Muscle layer of colon (tissue), 2 donors: ENCODE results near the gene ACADS.

ENCODE experiments used
- H3K27ac ChIP-seq: one replicate; pipeline ENCODE4 v1.7.0; 2013; ENCODE audit warnings: low read depth, mild to moderate bottlenecking, low read length, moderate library complexity
- H3K27me3 ChIP-seq, 2 donors: one replicate each; pipeline ENCODE4 v1.7.0; 2013; ENCODE audit warnings: low read length in 2 of 2, mild to moderate bottlenecking in 2 of 2; ENCODE audit not compliant: insufficient read depth in 2 of 2, control insufficient read depth in 1 of 2
- H3K36me3 ChIP-seq: one replicate; pipeline ENCODE4 v1.7.0; 2013; ENCODE audit warnings: mild to moderate bottlenecking, low read length; ENCODE audit not compliant: insufficient read depth
- H3K4me1 ChIP-seq: one replicate; pipeline ENCODE4 v1.7.0; 2013; ENCODE audit warnings: mild to moderate bottlenecking, low read length; ENCODE audit not compliant: insufficient read depth
- H3K4me3 ChIP-seq, 2 donors: one replicate each; pipeline ENCODE4 v1.7.0; 2013; ENCODE audit warnings: low read length in 2 of 2, low read depth in 1 of 2, mild to moderate bottlenecking in 1 of 2, moderate library complexity in 1 of 2
- H3K9ac ChIP-seq: one replicate; pipeline ENCODE4 v1.7.0; 2013; ENCODE audit warnings: low read length
- H3K9me3 ChIP-seq: one replicate; pipeline ENCODE4 v1.7.0; 2013; ENCODE audit warnings: mild to moderate bottlenecking, low read length
- donor health status: abdominal sarcoma.
- donor health status: Adenocarcinoma of cecum.

The ACADS gene

DNA sequence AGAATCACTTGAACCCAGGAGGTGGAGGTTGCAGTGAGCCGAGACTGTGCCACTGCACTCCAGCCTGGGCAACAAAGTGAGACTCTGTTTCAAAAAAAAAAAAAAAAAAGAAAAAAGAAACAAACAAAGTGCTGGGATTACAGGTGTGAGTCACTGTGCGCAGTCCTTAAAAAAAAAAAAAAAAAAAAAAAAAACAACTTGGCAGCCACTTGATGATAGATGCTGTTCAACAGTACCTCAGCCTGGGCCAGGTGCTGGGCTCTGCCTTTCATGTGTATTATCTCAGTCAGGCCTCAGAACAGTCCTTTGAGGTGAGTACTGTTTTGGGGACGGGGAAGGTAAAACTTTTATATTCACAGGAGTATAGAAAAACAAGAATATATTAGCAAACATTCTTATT lies 9.6 kb downstream of the ACADS start:
- no peaks in the 10 kb centered on the region for H3K9me3 ChIP-seq
- H3K4me3 ChIP-seq = no peak overlapping the region
- no peaks in the 10 kb centered on the region for H3K4me1 ChIP-seq
- no peaks in the 10 kb centered on the region for H3K27me3 ChIP-seq
- H3K9ac ChIP-seq = no peak overlapping the region
- no peak overlapping the region for H3K27ac ChIP-seq
- H3K36me3 ChIP-seq = peaks cover 12% of the 10 kb centered on the region

DNA sequence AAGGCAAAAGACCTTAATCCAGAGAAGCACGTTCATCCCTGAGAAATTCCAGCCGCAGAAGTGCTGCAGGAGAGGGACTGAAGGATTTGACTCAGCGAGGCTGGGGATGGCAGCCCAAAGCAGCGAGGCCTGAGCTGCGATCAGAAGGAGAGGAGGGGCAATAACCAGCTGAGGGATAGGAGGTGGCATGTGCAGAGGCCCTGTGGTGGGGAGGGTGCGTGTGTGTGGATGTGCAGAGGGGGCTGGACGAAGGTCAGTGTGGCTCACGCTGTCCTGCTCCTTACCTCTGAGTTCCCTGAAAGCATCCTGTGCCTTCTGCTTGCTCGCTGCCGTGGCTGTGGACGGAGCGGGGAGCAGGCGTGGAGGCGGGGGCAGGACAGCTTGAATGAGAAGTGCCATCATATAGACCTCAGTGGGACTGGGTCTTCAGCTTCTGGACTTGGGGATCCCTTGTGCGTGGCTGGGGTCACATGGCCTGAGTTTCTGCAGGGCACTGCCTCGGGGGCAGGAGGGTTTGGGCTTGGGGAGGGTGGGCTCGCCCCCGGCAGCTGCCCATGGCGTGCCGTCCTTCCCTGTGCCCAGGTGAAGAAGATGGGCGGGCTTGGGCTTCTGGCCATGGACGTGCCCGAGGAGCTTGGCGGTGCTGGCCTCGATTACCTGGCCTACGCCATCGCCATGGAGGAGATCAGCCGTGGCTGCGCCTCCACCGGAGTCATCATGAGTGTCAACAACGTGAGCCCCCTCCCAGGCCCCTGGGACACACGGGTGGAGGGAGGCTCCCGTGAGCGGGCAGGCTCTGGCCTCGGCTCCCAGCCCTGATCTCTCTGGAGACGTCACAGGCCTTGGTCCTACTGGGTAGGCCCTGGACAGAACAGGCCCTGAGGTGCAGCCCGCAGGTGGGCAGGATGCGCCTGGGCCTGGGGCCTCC lies 11.0 kb downstream of the ACADS start:
- Histone ChIP-seq H3K9ac (no peak overlapping the region), H3K27me3 (no peaks in the 10 kb centered on the region), H3K4me1 (no peaks in the 10 kb centered on the region), H3K9me3 (no peaks in the 10 kb centered on the region), H3K36me3 (peaks cover 5% of the 10 kb centered on the region), H3K4me3 (no peak overlapping the region), H3K27ac (no peak overlapping the region)

GRCh38 chr12:120737557-120738251 lies 12.1 kb downstream of the ACADS start:
- Histone ChIP-seq H3K36me3 (peaks cover 5% of the 10 kb centered on the region), H3K9me3 (no peaks in the 10 kb centered on the region), H3K4me1 (no peaks in the 10 kb centered on the region), H3K27ac (no peak overlapping the region), H3K4me3 (no peak overlapping the region), H3K27me3 (no peaks in the 10 kb centered on the region), H3K9ac (no peak overlapping the region)

- Histone ChIP-seq H3K36me3 (peaks cover 5% of the 10 kb centered on the region), H3K27me3 (no peaks in the 10 kb centered on the region), H3K4me1 (no peaks in the 10 kb centered on the region), H3K27ac (no peak overlapping the region), H3K9me3 (no peaks in the 10 kb centered on the region), H3K4me3 (no peak overlapping the region), H3K9ac (no peak overlapping the region)
These were observed 12.8 kb downstream of the ACADS start for GRCh38 chr12:120738252-120739030.

DNA sequence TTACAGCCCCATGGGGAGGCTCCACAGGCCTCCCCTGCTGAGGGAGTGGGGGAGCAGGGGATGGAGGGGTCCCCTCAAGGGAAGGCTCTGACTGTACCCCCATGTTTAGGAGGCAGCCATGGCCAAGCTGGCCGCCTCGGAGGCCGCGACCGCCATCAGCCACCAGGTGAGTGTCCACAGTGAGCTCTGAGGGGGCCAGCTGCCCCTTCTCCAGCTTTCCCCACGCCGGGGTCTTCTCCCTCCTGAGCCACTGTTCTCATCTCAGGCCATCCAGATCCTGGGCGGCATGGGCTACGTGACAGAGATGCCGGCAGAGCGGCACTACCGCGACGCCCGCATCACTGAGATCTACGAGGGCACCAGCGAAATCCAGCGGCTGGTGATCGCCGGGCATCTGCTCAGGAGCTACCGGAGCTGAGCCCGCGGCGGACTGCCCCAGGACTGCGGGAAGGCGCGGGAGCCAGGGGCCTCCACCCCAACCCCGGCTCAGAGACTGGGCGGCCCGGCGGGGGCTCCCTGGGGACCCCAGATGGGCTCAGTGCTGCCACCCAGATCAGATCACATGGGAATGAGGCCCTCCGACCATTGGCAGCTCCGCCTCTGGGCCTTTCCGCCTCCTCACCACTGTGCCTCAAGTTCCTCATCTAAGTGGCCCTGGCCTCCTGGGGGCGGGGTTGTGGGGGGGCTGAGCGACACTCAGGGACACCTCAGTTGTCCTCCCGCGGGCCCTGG lies 13.6 kb downstream of the ACADS start:
- Histone ChIP-seq H3K27me3 (no peaks in the 10 kb centered on the region), H3K9ac (no peak overlapping the region), H3K27ac (no peak overlapping the region), H3K4me1 (no peaks in the 10 kb centered on the region), H3K9me3 (no peaks in the 10 kb centered on the region), H3K36me3 (peaks cover 2% of the 10 kb centered on the region), H3K4me3 (no peak overlapping the region)

- H3K9ac ChIP-seq = no peak overlapping the region
- no peaks in the 10 kb centered on the region for H3K27me3 ChIP-seq
- no peak overlapping the region for H3K27ac ChIP-seq
- H3K4me1 ChIP-seq = no peaks in the 10 kb centered on the region
- no peak overlapping the region for H3K4me3 ChIP-seq
- H3K36me3 ChIP-seq = no peaks in the 10 kb centered on the region
- no peaks in the 10 kb centered on the region for H3K9me3 ChIP-seq
These were observed 14.4 kb downstream of the ACADS start for GRCh38 chr12:120739821-120740613.

GRCh38 chr12:120740871-120741270 lies 15.2 kb downstream of the ACADS start:
- Histone ChIP-seq H3K9ac (no peak overlapping the region), H3K4me3 (no peak overlapping the region), H3K9me3 (no peaks in the 10 kb centered on the region), H3K27ac (no peak overlapping the region), H3K4me1 (no peaks in the 10 kb centered on the region), H3K27me3 (no peaks in the 10 kb centered on the region), H3K36me3 (no peaks in the 10 kb centered on the region)

DNA sequence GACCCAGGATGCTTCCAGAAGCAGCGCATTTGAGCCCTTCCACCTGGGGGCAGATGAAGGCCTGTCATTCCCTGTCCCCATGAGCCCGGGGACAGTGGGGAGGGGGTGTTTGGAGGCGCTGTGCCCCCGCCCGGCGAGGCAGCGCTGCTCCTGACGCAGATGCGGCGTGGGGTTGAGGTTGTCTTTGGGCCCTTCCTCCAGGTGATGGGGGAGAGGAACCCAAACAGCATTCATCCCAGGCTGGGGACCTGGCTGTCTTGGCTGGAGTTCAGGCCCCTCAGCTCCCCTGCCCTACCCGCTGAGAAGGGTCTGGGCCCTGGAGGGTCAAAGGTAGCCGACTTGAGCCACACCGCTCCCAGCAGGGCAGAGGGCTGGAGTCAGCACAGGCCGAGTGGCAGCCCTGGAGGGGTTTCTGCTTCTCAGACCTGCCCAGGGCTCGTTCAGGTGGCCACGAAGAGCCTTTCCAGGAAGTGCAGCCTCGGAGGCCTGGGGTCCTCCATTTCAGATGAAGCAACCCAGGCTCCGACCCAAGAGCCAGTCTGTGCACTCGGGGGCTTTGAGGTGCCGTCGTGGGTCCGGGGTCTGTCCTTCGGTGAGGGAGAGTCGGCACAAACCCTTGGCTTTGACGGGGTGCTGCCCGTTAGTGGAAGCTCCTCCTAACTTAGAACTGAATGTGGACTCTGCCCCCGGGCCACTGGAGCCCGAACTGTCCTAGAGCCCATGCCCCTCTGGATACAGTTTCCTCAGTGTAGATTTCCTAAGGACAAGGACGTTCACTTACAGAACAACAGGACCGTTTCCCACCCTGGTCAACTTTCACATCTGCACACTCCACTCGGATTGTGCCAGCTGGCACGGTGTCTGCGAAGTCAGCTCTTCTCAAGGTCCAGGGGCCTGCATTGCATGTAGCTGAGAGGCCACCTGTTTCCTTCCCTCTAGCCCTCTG lies 16.1 kb downstream of the ACADS start:
- no peaks in the 10 kb centered on the region for H3K4me1 ChIP-seq
- no peaks in the 10 kb centered on the region for H3K36me3 ChIP-seq
- H3K9ac ChIP-seq = no peak overlapping the region
- H3K4me3 ChIP-seq = no peak overlapping the region
- H3K9me3 ChIP-seq = no peaks in the 10 kb centered on the region
- no peak overlapping the region for H3K27ac ChIP-seq
- no peaks in the 10 kb centered on the region for H3K27me3 ChIP-seq

GRCh38 chr12:120744922-120745493 lies 19.4 kb downstream of the ACADS start:
- no peak overlapping the region for H3K27ac ChIP-seq

More at GRCh38 chr12:120744922-120745493, 19.4 kb downstream of the ACADS start:
- no peaks in the 10 kb centered on the region for H3K27me3 ChIP-seq
- H3K9ac ChIP-seq = no peak overlapping the region
- H3K9me3 ChIP-seq = no peaks in the 10 kb centered on the region
- no peaks in the 10 kb centered on the region for H3K4me1 ChIP-seq
- no peaks in the 10 kb centered on the region for H3K36me3 ChIP-seq
- no peak overlapping the region for H3K4me3 ChIP-seq
